Testis (tissue), 2 donors: ENCODE results near the gene GABRB2.

Experiments
- POLR2A ChIP-seq: fragments of 450-650 bp; IDR thresholded peaks from one replicate; pipeline ENCODE4 v1.6.1; 2017; ENCODE audit warnings: antibody characterized with exemption, mild to moderate bottlenecking, moderate library complexity
- TF ChIP-seq, protein P1 (sequence below), 3 experiments: fragments of 450-650 bp in 2 of 3; fragments of 200-600 bp in 1 of 3; sonication (generic) in 1 of 3; IDR thresholded peaks; one replicate each; pipeline ENCODE4 v1.5.1; 2016 to 2019; ENCODE audit warnings: antibody characterized with exemption in 3 of 3, mild to moderate bottlenecking in 2 of 3, moderate library complexity in 1 of 3

DNA sequence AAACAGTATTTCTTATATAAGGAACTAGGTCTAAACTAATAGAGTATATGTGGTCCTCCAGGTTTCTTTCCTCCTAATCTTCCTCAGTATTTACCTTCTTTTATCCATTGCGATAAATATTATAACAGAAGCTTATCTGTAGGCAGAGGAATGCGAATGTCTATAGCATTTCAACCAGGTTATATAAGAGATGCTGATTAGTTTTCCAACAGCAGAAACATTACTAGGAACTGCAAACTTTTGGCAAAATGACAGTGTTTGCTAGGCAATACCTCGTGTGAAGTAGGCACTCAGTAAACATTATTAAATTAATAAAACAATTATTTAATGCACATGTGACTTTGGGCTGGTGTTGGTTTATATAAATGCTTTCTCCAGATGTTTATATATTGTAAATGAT, 206.5 kb downstream of the GABRB2 start:
- TF ChIP-seq, protein P1, sequence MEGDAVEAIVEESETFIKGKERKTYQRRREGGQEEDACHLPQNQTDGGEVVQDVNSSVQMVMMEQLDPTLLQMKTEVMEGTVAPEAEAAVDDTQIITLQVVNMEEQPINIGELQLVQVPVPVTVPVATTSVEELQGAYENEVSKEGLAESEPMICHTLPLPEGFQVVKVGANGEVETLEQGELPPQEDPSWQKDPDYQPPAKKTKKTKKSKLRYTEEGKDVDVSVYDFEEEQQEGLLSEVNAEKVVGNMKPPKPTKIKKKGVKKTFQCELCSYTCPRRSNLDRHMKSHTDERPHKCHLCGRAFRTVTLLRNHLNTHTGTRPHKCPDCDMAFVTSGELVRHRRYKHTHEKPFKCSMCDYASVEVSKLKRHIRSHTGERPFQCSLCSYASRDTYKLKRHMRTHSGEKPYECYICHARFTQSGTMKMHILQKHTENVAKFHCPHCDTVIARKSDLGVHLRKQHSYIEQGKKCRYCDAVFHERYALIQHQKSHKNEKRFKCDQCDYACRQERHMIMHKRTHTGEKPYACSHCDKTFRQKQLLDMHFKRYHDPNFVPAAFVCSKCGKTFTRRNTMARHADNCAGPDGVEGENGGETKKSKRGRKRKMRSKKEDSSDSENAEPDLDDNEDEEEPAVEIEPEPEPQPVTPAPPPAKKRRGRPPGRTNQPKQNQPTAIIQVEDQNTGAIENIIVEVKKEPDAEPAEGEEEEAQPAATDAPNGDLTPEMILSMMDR (IDR thresholded peaks at IDR 0.05), result no peak
- no peak for TF ChIP-seq POLR2A
